ENCODE data around the gene STRBP. TPM values are rescaled to one million over a fixed set of nuclear protein-coding genes. Genes with fewer than 3 reads are reported as not detected.

The STRBP gene
- total RNA-seq, 1 experiment from 2014 or later: 74.0 TPM

DNA sequence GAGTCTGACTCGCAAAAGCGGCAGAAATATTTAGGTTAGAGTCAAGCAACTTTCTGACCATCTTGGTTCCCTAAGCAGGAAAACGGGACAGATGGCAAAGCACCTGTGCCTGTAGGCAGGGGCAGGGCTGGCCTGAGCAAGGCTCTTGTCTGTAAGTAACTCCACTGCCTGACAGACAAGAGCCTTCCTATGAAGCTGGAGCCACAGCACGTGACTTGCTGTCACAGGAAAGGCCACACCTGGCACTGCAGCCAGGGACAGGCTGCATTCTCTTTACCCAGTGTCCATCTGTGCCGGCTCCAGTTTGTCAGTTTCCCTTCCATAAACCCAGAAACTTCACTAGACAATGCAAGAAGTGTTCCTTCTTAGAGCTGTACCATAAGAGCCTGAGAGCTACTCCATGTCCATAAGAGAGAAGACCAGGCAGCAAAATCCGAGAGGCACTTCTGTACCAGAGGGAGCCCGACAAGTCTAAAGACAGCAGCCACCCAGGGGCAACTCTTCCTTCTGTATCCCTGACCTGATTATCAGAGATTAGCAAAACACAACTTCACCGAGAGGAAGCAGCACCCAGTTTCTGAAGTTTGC lies 156.9 kb downstream of the STRBP start:
- Mint-ChIP-seq H3K4me1 (peaks cover 11 to 16% of the 10 kb centered on the region in 2 experiments), H3K36me3 (ENCODE audit: insufficient read depth in 1 of 3, low read depth in 3 of 3) (peaks cover 33 to 54% (median 38%) of the 10 kb centered on the region in 3 experiments), H3K9me3 (no peaks in the 10 kb centered on the region), H3K27ac (peak overlapping the region; percentile 61 to 89 (median 73); a peak in 5 of 7 replicates), H3K27me3 (ENCODE audit: low read depth) (no peaks in the 10 kb centered on the region; the same call in 1 of the 2 replicates), H3K4me3 (no peak overlapping the region)
- Histone ChIP-seq H3K18ac (ENCODE audit: insufficient read length, low read depth, low read length) (no peak overlapping the region), H3K9me3 (ENCODE audit: control insufficient read depth, low read depth, low read length) (no peaks in the 10 kb centered on the region), H4K91ac (ENCODE audit: insufficient read length, low read depth, low read length) (no peak overlapping the region), H3K9ac (ENCODE audit: extremely low read depth, insufficient read length, low read length) (no peak overlapping the region), H2BK20ac (ENCODE audit: low read depth, low read length, poor library complexity, severe bottlenecking) (no peak overlapping the region), H2AFZ (ENCODE audit: low read length) (no peak overlapping the region), H2BK12ac (ENCODE audit: insufficient read length, low read depth, low read length) (no peak overlapping the region), H3K27me3 (ENCODE audit: insufficient read depth, low read length) (no peaks in the 10 kb centered on the region), H4K8ac (replicated peaks; ENCODE audit: insufficient read length, low read depth, low read length) (no peak overlapping the region), H3K23me2 (ENCODE audit: insufficient read length, low read depth, low read length, poor library complexity, severe bottlenecking) (no peaks in the 10 kb centered on the region), H2BK5ac (ENCODE audit: insufficient read length, low read length) (no peak overlapping the region), H2BK120ac (ENCODE audit: low read depth, low read length, poor library complexity, severe bottlenecking) (no peak overlapping the region), H3K56ac (ENCODE audit: insufficient read length, low read depth, low read length) (no peak overlapping the region), H3K4me2 (ENCODE audit: insufficient read depth, insufficient read length, low read length) (no peak overlapping the region), H3K23ac (ENCODE audit: insufficient read length, low read depth, low read length) (no peak overlapping the region), H4K5ac (ENCODE audit: insufficient read length, low read depth, low read length) (no peak overlapping the region), H3T11ph (ENCODE audit: low read length) (no peak overlapping the region), H3K79me1 (ENCODE audit: insufficient read depth, low read depth, low read length, poor library complexity, severe bottlenecking) (no peaks in the 10 kb centered on the region), H2AK5ac (ENCODE audit: insufficient read length, low read length) (no peak overlapping the region), H3K27ac (ENCODE audit: insufficient read length, low read depth, low read length) (no peak overlapping the region), H3K79me2 (ENCODE audit: insufficient read depth, low read length) (no peaks in the 10 kb centered on the region), H3K4ac (ENCODE audit: low read depth, low read length) (no peak overlapping the region), H3K4me1 (ENCODE audit: insufficient read depth, low read length) (no peaks in the 10 kb centered on the region), H3K14ac (ENCODE audit: insufficient read depth, low read length) (no peak overlapping the region), H4K20me1 (ENCODE audit: control insufficient read depth, insufficient read depth, insufficient read length) (no peaks in the 10 kb centered on the region), H2BK15ac (ENCODE audit: low read depth, low read length) (no peak overlapping the region)
- no CpG with 5 or more reads among the region's 8 CpGs for WGBS (ENCODE audit: extremely low coverage, insufficient read length, low lambda C conversion rate)
- TF ChIP-seq, protein P1, sequence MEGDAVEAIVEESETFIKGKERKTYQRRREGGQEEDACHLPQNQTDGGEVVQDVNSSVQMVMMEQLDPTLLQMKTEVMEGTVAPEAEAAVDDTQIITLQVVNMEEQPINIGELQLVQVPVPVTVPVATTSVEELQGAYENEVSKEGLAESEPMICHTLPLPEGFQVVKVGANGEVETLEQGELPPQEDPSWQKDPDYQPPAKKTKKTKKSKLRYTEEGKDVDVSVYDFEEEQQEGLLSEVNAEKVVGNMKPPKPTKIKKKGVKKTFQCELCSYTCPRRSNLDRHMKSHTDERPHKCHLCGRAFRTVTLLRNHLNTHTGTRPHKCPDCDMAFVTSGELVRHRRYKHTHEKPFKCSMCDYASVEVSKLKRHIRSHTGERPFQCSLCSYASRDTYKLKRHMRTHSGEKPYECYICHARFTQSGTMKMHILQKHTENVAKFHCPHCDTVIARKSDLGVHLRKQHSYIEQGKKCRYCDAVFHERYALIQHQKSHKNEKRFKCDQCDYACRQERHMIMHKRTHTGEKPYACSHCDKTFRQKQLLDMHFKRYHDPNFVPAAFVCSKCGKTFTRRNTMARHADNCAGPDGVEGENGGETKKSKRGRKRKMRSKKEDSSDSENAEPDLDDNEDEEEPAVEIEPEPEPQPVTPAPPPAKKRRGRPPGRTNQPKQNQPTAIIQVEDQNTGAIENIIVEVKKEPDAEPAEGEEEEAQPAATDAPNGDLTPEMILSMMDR (conservative IDR thresholded peaks at IDR 0.05): no peak
- DNase-seq: no peak
